ENCODE measurements around the gene CGB8.
"Not testable (repeated sequence)": the region's sequence is repeated elsewhere in the genome, so short reads cannot be mapped to it uniquely, and the experiment has no call there.

CGB8 gene

GRCh38 chr19:49049011-49049410 lies at the start of gene CGB8:
Gene CGB8, minus strand, starts transcription at chr19:49049111. Its CDS starts 372 bp downstream, at chr19:49048739.
- H3K27ac ChIP-seq (ENCODE audit: low read depth, low read length); H3K9ac ChIP-seq (ENCODE audit: low read depth in 1 of 2, low read length in 2 of 2); H3K36me3 ChIP-seq (ENCODE audit: control insufficient read depth in 1 of 2, insufficient read depth in 2 of 2, low read length in 2 of 2); H3K4me1 ChIP-seq (ENCODE audit: control insufficient read depth in 1 of 2, insufficient read depth in 2 of 2, low read length in 2 of 2); H3K4me3 ChIP-seq (ENCODE audit: low read depth in 1 of 2, low read length in 2 of 2); H3K27me3 ChIP-seq (ENCODE audit: control insufficient read depth in 1 of 2, insufficient read depth in 2 of 2, low read length in 2 of 2); H3K9me3 ChIP-seq (ENCODE audit: control insufficient read depth in 1 of 2, low read length in 2 of 2): not testable (repeated sequence)

- Histone ChIP-seq H3K36me3 (ENCODE audit: control insufficient read depth in 1 of 2, insufficient read depth in 2 of 2, low read length in 2 of 2) (peaks cover 24 to 76% of the 10 kb centered on the region in 2 donors), H3K27me3 (ENCODE audit: control insufficient read depth in 1 of 2, insufficient read depth in 2 of 2, low read length in 2 of 2) (no peaks in the 10 kb centered on the region), H3K27ac (ENCODE audit: low read depth, low read length) (no peak overlapping the region), H3K9ac (ENCODE audit: low read depth in 1 of 2, low read length in 2 of 2) (no peak overlapping the region), H3K4me3 (ENCODE audit: low read depth in 1 of 2, low read length in 2 of 2) (no peak overlapping the region), H3K9me3 (ENCODE audit: control insufficient read depth in 1 of 2, low read length in 2 of 2) (no peaks in the 10 kb centered on the region), H3K4me1 (ENCODE audit: control insufficient read depth in 1 of 2, insufficient read depth in 2 of 2, low read length in 2 of 2) (no peaks in the 10 kb centered on the region)
These were observed 48.8 kb upstream of the CGB8 start for GRCh38 chr19:49097453-49098288.

- no peaks in the 10 kb centered on the region for H3K27me3 ChIP-seq (ENCODE audit: control insufficient read depth in 1 of 2, insufficient read depth in 2 of 2, low read length in 2 of 2)
- H3K27ac ChIP-seq (ENCODE audit: low read depth, low read length), result no peak overlapping the region
- no peaks in the 10 kb centered on the region for H3K4me1 ChIP-seq (ENCODE audit: control insufficient read depth in 1 of 2, insufficient read depth in 2 of 2, low read length in 2 of 2)
- H3K9ac ChIP-seq (ENCODE audit: low read depth in 1 of 2, low read length in 2 of 2), result no peak overlapping the region
- peaks cover 29 to 78% of the 10 kb centered on the region in 2 donors for H3K36me3 ChIP-seq (ENCODE audit: control insufficient read depth in 1 of 2, insufficient read depth in 2 of 2, low read length in 2 of 2)
- H3K4me3 ChIP-seq (ENCODE audit: low read depth in 1 of 2, low read length in 2 of 2), result no peak overlapping the region
- no peaks in the 10 kb centered on the region for H3K9me3 ChIP-seq (ENCODE audit: control insufficient read depth in 1 of 2, low read length in 2 of 2)
These were observed 45.9 kb upstream of the CGB8 start for GRCh38 chr19:49094505-49095482.

- peaks cover 22 to 68% of the 10 kb centered on the region in 2 donors for H3K36me3 ChIP-seq (ENCODE audit: control insufficient read depth in 1 of 2, insufficient read depth in 2 of 2, low read length in 2 of 2)
- H3K4me1 ChIP-seq (ENCODE audit: control insufficient read depth in 1 of 2, insufficient read depth in 2 of 2, low read length in 2 of 2), result no peaks in the 10 kb centered on the region
- no peak overlapping the region for H3K4me3 ChIP-seq (ENCODE audit: low read depth in 1 of 2, low read length in 2 of 2)
- no peak overlapping the region for H3K9ac ChIP-seq (ENCODE audit: low read depth in 1 of 2, low read length in 2 of 2)
- no peaks in the 10 kb centered on the region for H3K27me3 ChIP-seq (ENCODE audit: control insufficient read depth in 1 of 2, insufficient read depth in 2 of 2, low read length in 2 of 2)
- H3K27ac ChIP-seq (ENCODE audit: low read depth, low read length), result no peak overlapping the region
- no peaks in the 10 kb centered on the region for H3K9me3 ChIP-seq (ENCODE audit: control insufficient read depth in 1 of 2, low read length in 2 of 2)
These were observed 43.8 kb upstream of the CGB8 start for GRCh38 chr19:49092686-49093085.

- H3K4me1 ChIP-seq (ENCODE audit: control insufficient read depth in 1 of 2, insufficient read depth in 2 of 2, low read length in 2 of 2), result peaks cover 3 to 8% of the 10 kb centered on the region in 2 donors
- no peaks in the 10 kb centered on the region for H3K9me3 ChIP-seq (ENCODE audit: control insufficient read depth in 1 of 2, low read length in 2 of 2)
- no peak overlapping the region for H3K27ac ChIP-seq (ENCODE audit: low read depth, low read length)
- H3K4me3 ChIP-seq (ENCODE audit: low read depth in 1 of 2, low read length in 2 of 2), result no peak overlapping the region
- peaks cover 22 to 66% of the 10 kb centered on the region in 2 donors for H3K36me3 ChIP-seq (ENCODE audit: control insufficient read depth in 1 of 2, insufficient read depth in 2 of 2, low read length in 2 of 2)
- no peaks in the 10 kb centered on the region for H3K27me3 ChIP-seq (ENCODE audit: control insufficient read depth in 1 of 2, insufficient read depth in 2 of 2, low read length in 2 of 2)
- no peak overlapping the region for H3K9ac ChIP-seq (ENCODE audit: low read depth in 1 of 2, low read length in 2 of 2)
These were observed 42.6 kb upstream of the CGB8 start for GRCh38 chr19:49091391-49092038.

- Histone ChIP-seq H3K4me3 (ENCODE audit: low read depth in 1 of 2, low read length in 2 of 2) (peak overlapping the region; percentile 81 to 99), H3K27ac (ENCODE audit: low read depth, low read length) (no peak overlapping the region), H3K9ac (ENCODE audit: low read depth in 1 of 2, low read length in 2 of 2) (peak overlapping the region; percentile 82 to 94), H3K4me1 (ENCODE audit: control insufficient read depth in 1 of 2, insufficient read depth in 2 of 2, low read length in 2 of 2) (peaks cover 9 to 13% of the 10 kb centered on the region in 2 donors), H3K9me3 (ENCODE audit: control insufficient read depth in 1 of 2, low read length in 2 of 2) (no peaks in the 10 kb centered on the region), H3K27me3 (ENCODE audit: control insufficient read depth in 1 of 2, insufficient read depth in 2 of 2, low read length in 2 of 2) (no peaks in the 10 kb centered on the region), H3K36me3 (ENCODE audit: control insufficient read depth in 1 of 2, insufficient read depth in 2 of 2, low read length in 2 of 2) (peaks cover 17 to 30% of the 10 kb centered on the region in 2 donors)
These were observed 37.4 kb upstream of the CGB8 start for GRCh38 chr19:49086296-49086695.

- Histone ChIP-seq H3K27me3 (ENCODE audit: control insufficient read depth in 1 of 2, insufficient read depth in 2 of 2, low read length in 2 of 2) (no peaks in the 10 kb centered on the region), H3K4me3 (ENCODE audit: low read depth in 1 of 2, low read length in 2 of 2) (peak overlapping the region; percentile 81 to 99), H3K4me1 (ENCODE audit: control insufficient read depth in 1 of 2, insufficient read depth in 2 of 2, low read length in 2 of 2) (peaks cover 9 to 13% of the 10 kb centered on the region in 2 donors), H3K9ac (ENCODE audit: low read depth in 1 of 2, low read length in 2 of 2) (peak overlapping the region; percentile 82 to 94), H3K9me3 (ENCODE audit: control insufficient read depth in 1 of 2, low read length in 2 of 2) (no peaks in the 10 kb centered on the region), H3K36me3 (ENCODE audit: control insufficient read depth in 1 of 2, insufficient read depth in 2 of 2, low read length in 2 of 2) (peaks cover 15 to 26% of the 10 kb centered on the region in 2 donors), H3K27ac (ENCODE audit: low read depth, low read length) (peak overlapping the region; percentile 84)
These were observed 36.9 kb upstream of the CGB8 start for GRCh38 chr19:49085868-49086232.

GRCh38 chr19:49085020-49085867 lies 36.3 kb upstream of the CGB8 start, which contains the start of gene SNRNP70:
Gene SNRNP70, plus strand, starts transcription at chr19:49085451. Its CDS starts 964 bp downstream, at chr19:49086415.
- Histone ChIP-seq H3K9ac (ENCODE audit: low read depth in 1 of 2, low read length in 2 of 2) (peak within 1 kb of the TSS; percentile 82 to 94), H3K9me3 (ENCODE audit: control insufficient read depth in 1 of 2, low read length in 2 of 2) (no peaks in the 10 kb centered on the region), H3K4me1 (ENCODE audit: control insufficient read depth in 1 of 2, insufficient read depth in 2 of 2, low read length in 2 of 2) (peaks cover 9 to 13% of the 10 kb centered on the region in 2 donors), H3K4me3 (ENCODE audit: low read depth in 1 of 2, low read length in 2 of 2) (peak within 1 kb of the TSS; percentile 81 to 99), H3K27ac (ENCODE audit: low read depth, low read length) (peak within 1 kb of the TSS; percentile 84), H3K27me3 (ENCODE audit: control insufficient read depth in 1 of 2, insufficient read depth in 2 of 2, low read length in 2 of 2) (no peaks in the 10 kb centered on the region), H3K36me3 (ENCODE audit: control insufficient read depth in 1 of 2, insufficient read depth in 2 of 2, low read length in 2 of 2) (peaks cover 9 to 20% of the 10 kb centered on the region in 2 donors)

Data from duodenal mucosa (tissue), 2 donors.